ENCODE measurements around the gene HNRNPK.

Gene HNRNPK

GRCh38 chr9:83979812-83980394 is at the start of gene HNRNPK:
Gene HNRNPK, minus strand, starts transcription at chr9:83980215. Its CDS starts 1,963 bp downstream, at chr9:83978252.
- DNase-seq = peak; percentile 98

DNA sequence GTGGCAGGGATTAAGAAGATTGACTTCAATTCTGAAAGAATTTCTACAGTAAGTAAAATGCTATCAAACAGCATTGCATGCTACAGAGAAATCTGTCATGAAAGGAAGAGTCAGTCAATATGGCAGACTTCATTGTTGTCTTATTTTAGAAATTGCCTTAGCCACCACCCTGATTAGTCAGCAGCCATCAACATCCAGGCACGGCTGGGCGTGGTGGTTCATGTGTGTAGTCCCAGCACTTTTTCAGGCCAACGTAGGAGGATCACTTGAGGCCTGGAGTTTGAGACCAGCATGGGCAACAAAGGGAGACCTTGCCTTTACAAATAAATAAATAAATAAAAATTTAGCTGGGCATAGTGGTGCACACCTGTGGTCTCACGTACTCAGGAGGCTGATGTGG is 47.2 kb upstream of the HNRNPK start:
- no peak for DNase-seq

DNA sequence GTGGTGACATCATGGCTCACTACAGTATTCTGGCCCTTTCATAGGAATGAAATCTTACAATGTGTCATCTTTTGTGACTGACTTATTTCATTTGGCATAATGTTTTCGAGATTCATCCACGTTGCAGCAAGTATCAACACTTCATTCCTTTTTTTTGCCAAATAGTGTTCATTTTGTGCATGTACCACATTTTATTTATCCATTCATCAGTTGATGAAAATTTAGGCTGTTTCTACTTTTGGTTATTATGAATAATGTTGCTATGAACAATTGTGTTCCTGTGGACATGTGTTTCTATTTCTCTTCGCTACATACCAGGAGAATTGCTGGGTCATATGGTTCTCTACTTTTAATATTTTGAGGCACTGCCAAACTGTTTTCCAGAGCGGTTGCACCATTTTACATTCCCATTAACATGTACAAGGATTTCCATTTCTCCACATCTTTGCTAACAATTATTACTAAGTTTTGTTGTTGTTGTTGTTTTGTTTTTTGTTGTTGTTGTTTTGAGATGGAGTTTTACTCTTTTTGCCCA is 44.1 kb upstream of the HNRNPK start:
- DNase-seq = no peak

- no peak for DNase-seq
Observed at GRCh38 chr9:84007662-84008061, 27.6 kb upstream of the HNRNPK start.

DNA sequence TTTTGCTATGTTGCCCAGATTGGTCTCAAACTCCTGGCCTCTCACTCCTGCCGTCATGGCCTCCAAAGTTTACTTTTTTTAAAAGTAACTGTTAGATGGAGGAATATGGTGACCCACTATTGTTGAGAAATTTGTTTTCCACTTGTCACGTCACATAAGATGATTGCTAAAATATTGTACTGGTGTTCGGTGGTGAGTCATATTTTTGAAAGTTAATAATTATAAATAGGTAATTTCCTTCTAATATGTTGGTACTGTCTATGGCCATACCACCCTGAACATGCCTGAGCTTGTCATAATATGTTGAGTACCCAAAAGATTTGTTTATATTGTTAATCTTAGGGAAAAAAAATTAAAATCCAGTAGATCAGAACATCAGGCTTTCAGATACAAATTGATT is 23.2 kb upstream of the HNRNPK start:
- DNase-seq = no peak

DNA sequence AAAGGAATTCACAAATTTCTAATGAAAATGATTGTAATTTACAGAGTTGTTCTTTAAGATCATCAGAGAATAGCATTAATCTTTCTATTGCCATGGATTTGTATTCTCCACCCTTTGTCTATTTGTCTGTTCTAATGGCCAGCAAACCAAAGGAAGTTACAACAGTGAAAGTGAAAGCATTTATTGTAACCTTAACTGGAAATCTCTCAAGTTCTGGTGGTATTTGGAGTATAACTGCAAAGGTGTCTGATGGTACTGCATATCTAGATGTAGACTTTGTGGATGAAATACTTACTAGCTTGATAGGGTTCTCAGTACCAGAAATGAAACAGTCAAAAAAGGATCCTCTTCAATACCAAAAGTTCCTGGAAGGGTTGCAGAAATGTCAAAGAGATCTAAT is 22.3 kb upstream of the HNRNPK start:
- DNase-seq = no peak

- DNase-seq = no peak
Observed at GRCh38 chr9:84001621-84002020, 21.6 kb upstream of the HNRNPK start.

DNA sequence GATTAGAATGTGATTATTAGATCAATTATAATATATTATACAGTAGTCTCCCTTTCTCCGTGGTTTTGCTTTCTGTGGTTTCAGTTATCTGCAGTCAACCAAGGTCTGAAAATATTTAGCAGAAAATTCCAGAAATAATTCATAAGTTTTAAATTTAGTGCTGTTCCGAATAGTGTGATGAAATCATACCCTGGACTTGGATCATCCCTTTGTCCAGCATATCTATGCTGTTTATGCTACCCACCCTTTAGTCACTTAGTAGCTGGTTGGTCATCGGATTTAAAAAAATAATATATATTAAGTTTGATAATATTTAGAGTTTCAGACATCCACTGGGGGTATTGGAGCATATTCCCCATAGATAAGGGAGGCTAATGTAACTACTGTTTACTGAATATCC is 20.2 kb upstream of the HNRNPK start:
- DNase-seq = no peak

DNA sequence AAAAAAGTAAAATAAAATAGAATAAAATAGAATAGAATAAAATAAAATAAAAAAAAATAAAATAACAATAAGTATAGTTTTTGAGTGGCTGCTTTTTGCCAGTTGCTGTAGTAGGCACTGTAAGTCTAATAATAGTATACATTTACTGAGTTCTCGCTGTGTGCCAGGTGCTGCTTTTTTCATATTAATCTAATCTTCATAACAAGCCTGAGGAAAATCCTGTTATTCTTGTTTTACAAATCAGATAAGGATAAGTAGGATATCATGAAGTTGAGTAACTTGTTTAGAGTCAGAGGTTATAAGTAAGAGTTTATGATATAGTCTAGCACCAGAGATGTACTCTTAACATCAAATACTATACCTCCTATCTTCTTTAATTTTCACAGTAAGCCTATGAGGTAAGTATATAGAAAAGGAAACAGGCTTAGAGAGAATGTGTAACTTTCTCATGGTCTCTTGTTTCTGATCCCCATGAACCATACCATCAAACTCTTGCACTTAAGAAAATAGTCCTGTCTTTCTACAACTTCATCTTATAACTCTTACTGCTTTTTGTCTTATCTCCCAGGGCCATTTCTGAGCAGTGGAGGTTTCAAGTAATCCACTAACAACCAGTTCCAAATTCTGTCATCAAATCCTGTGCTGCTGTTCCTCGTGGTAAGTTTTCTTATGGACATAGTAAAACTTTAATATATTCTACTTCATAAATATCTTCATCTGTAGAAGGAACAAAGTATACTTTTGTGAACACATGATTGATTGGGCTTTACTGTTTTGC is 19.3 kb upstream of the HNRNPK start:
- no peak for DNase-seq

GRCh38 chr9:83996126-83996525 is 16.1 kb upstream of the HNRNPK start:
- no peak for DNase-seq

DNA sequence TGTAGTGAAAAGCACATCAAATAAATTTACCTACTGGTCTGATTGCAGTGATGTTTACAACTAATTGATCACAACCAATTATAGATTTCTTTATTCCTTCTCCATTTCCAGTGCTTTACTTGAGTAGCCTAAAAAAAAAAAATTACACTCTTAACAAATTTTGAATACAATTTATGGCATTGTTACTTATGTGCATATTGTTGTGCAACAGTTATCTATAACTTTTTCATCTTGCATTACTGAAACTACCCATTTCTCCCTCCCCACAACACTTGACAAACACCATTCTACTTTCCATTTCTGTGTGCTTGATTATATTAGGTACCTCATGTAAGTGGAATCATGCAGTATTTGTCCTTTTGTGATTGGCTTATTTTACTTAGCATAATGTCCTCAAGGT is 12.9 kb upstream of the HNRNPK start:
- DNase-seq = no peak

DNA sequence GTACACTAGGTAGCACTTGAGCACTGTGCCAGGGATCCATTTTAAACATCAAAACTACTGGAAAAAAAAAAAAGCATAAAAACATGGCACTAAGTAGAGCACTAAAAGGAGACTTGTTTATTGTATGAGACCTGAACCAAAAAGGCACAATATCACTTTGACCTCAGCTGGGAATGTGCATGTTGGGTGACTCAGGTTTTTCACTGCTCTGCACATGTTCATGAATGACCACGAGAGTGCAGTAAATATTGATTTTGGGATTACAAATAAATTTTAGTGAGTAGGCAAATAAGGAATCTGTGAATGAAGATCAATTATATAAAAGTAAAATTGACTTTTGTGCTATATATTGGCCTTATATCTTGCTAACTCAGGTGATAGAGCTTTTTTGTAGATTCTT is 12.4 kb upstream of the HNRNPK start:
- no peak for DNase-seq

GRCh38 chr9:83991355-83991754 is 11.3 kb upstream of the HNRNPK start:
- no peak for DNase-seq

GRCh38 chr9:83988411-83988810 is 8.4 kb upstream of the HNRNPK start:
- DNase-seq = no peak

- DNase-seq = no peak
Observed at GRCh38 chr9:83987402-83987791, 7.4 kb upstream of the HNRNPK start.

DNA sequence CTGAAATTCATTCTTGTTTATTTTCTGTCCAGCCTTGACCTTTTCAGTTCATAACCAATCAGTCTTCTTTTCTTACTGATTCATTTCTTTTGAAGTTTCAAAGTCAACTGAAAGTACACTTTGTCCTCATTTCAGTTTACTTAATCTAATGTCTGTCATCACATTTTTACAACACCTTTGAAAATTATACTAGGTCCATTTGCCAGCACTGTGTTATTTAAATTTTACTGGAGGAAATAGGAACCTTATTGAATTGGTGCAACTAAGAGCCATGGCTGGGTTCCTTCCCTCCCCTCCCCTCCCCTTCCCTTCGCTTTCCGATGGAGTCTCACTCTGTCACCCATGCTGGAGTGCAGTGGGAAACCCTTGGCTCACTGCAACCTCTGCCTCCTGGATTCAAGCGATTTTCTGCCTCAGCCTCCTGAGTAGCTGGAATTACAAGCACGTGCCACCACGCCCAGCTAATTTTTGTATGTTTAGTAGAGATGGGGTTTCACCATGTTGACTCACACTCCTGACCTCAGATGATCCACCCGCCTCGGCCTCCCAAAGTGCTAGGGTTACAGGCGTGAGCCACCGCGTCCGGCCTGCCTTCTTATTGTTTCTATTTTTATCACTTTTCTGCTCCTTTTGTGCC is 6.9 kb upstream of the HNRNPK start:
- no peak for DNase-seq

GRCh38 chr9:83986195-83986594 is 6.2 kb upstream of the HNRNPK start:
- no peak for DNase-seq

- peak; percentile 55 for DNase-seq
Observed at GRCh38 chr9:83981126-83981871, 1.3 kb upstream of the HNRNPK start.

- peak; percentile 99 for DNase-seq
Observed at GRCh38 chr9:83980395-83981125, 545 bp upstream of the HNRNPK start, which contains the start of gene RMI1. Gene RMI1, plus strand, starts transcription at chr9:83980805. Its CDS starts 20,182 bp downstream, at chr9:84000987.

- peak; percentile 88 for DNase-seq
Observed at GRCh38 chr9:83978992-83979811, 813 bp downstream of the HNRNPK start.

- DNase-seq = no peak
Observed at GRCh38 chr9:83977196-83977595, 2.8 kb downstream of the HNRNPK start.

DNA sequence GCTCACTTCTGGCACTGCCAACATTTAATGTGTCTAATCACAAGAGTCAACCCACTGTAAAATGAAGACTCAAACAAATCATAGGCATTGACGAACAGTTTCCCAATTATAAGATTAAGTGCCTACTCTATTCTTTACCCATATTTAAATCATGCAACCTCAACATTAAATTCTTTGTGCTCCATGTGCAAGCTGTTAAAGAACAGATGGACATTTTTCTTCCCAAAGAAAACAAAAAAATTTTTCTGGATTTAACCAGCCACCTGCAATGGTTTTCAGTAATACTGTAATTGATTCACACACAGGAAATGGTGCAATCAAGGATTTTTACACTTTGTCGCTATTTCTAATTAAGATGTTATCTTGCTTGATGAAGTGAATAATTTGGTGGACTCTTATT is 3.6 kb downstream of the HNRNPK start:
- DNase-seq = no peak

Measured in NCI-H1436 (cell line).